HG03280 (cell line): ENCODE results near the gene FOXP2.
"Not testable (repeated sequence)": the region's sequence is repeated elsewhere in the genome, so short reads cannot be mapped to it uniquely, and the experiment has no call there.

Source experiments
- ATAC-seq: cut with Tn5 transposase; IDR thresholded peaks from one replicate; pipeline ENCODE4 v1.9.1; 2021; ENCODE audit warnings: mild to moderate bottlenecking, moderate library complexity; ENCODE audit not compliant: unreplicated experiment

Gene FOXP2

GRCh38 chr7:114414156-114415063 lies at the start of gene FOXP2:
Gene FOXP2, plus strand, starts transcription at chr7:114414815. Its CDS starts 11,697 bp downstream, at chr7:114426512.
- no peak for ATAC-seq

- ATAC-seq, result no peak
These were observed 48.8 kb upstream of the FOXP2 start for GRCh38 chr7:114365791-114366190.

- no peak for ATAC-seq
These were observed 46.1 kb upstream of the FOXP2 start for GRCh38 chr7:114368492-114368891.

GRCh38 chr7:114369294-114369693 lies 45.3 kb upstream of the FOXP2 start:
- no peak for ATAC-seq

- no peak for ATAC-seq
These were observed 42.0 kb upstream of the FOXP2 start for GRCh38 chr7:114372619-114373018.

GRCh38 chr7:114375907-114376306 lies 38.7 kb upstream of the FOXP2 start:
- ATAC-seq, result no peak

- ATAC-seq, result not testable (repeated sequence)
These were observed 30.7 kb upstream of the FOXP2 start for GRCh38 chr7:114383946-114384345.

- not testable (repeated sequence) for ATAC-seq
These were observed 30.3 kb upstream of the FOXP2 start for GRCh38 chr7:114384346-114384745.

GRCh38 chr7:114388021-114388420 lies 26.6 kb upstream of the FOXP2 start:
- no peak for ATAC-seq

- ATAC-seq, result no peak
These were observed 21.9 kb upstream of the FOXP2 start for GRCh38 chr7:114392686-114393085.

- ATAC-seq, result no peak
These were observed 11.6 kb upstream of the FOXP2 start for GRCh38 chr7:114402876-114403635.

- peak; percentile 80 for ATAC-seq
These were observed 9.2 kb upstream of the FOXP2 start for GRCh38 chr7:114405427-114405826.

GRCh38 chr7:114409750-114410149 lies 4.9 kb upstream of the FOXP2 start:
- ATAC-seq, result no peak

- no peak for ATAC-seq
These were observed 2.1 kb upstream of the FOXP2 start for GRCh38 chr7:114412548-114412947.

GRCh38 chr7:114413761-114414155 lies 857 bp upstream of the FOXP2 start:
- ATAC-seq, result no peak

GRCh38 chr7:114415064-114415989 lies 712 bp downstream of the FOXP2 start:
- ATAC-seq, result no peak

- ATAC-seq, result no peak
These were observed 1.7 kb downstream of the FOXP2 start for GRCh38 chr7:114416129-114416990.

GRCh38 chr7:114417290-114417689 lies 2.7 kb downstream of the FOXP2 start:
- ATAC-seq, result no peak

- no peak for ATAC-seq
These were observed 3.5 kb downstream of the FOXP2 start for GRCh38 chr7:114418117-114418516.
